Measurements from ENCODE around the gene CDC73.
"Not testable (repeated sequence)": the region's sequence is repeated elsewhere in the genome, so short reads cannot be mapped to it uniquely, and the experiment has no call there.

CDC73 gene

GRCh38 chr1:193113992-193114332 is 7.9 kb upstream of the CDC73 start:
- no peak for DNase-seq (ENCODE audit: low spot score)

GRCh38 chr1:193114485-193115095 is 7.2 kb upstream of the CDC73 start:
- DNase-seq (ENCODE audit: low spot score), result no peak

- peak; percentile 59 for DNase-seq (ENCODE audit: low spot score)
Observed at GRCh38 chr1:193115629-193116227, 6.1 kb upstream of the CDC73 start.

- not testable (repeated sequence) for DNase-seq (ENCODE audit: low spot score)
Observed at GRCh38 chr1:193117167-193117566, 4.7 kb upstream of the CDC73 start.

GRCh38 chr1:193118194-193118593 is 3.6 kb upstream of the CDC73 start:
- no peak for DNase-seq (ENCODE audit: low spot score)

- DNase-seq (ENCODE audit: low spot score), result no peak
Observed at GRCh38 chr1:193118803-193119730, 2.8 kb upstream of the CDC73 start.

- no peak for DNase-seq (ENCODE audit: low spot score)
Observed at GRCh38 chr1:193120604-193121166, 1.1 kb upstream of the CDC73 start.

GRCh38 chr1:193123751-193124150 is 1.9 kb downstream of the CDC73 start:
- no peak for DNase-seq (ENCODE audit: low spot score)

- DNase-seq (ENCODE audit: low spot score), result no peak
Observed at GRCh38 chr1:193125369-193125768, 3.5 kb downstream of the CDC73 start.

- no peak for DNase-seq (ENCODE audit: low spot score)
Observed at GRCh38 chr1:193131266-193131860, 9.5 kb downstream of the CDC73 start.

GRCh38 chr1:193140254-193140653 is 18.4 kb downstream of the CDC73 start:
- no peak for DNase-seq (ENCODE audit: low spot score)

- DNase-seq (ENCODE audit: low spot score), result no peak
Observed at GRCh38 chr1:193141804-193142203, 20.0 kb downstream of the CDC73 start.

GRCh38 chr1:193142409-193142808 is 20.6 kb downstream of the CDC73 start:
- DNase-seq (ENCODE audit: low spot score), result no peak

- no peak for DNase-seq (ENCODE audit: low spot score)
Observed at GRCh38 chr1:193143285-193143684, 21.5 kb downstream of the CDC73 start.

- no peak for DNase-seq (ENCODE audit: low spot score)
Observed at GRCh38 chr1:193144361-193144938, 22.6 kb downstream of the CDC73 start.

GRCh38 chr1:193144999-193145398 is 23.2 kb downstream of the CDC73 start:
- DNase-seq (ENCODE audit: low spot score), result no peak

- no peak for DNase-seq (ENCODE audit: low spot score)
Observed at GRCh38 chr1:193156117-193156821, 34.4 kb downstream of the CDC73 start.

- peak; percentile 31 for DNase-seq (ENCODE audit: low spot score)
Observed at GRCh38 chr1:193156822-193157142, 35.0 kb downstream of the CDC73 start.

- no peak for DNase-seq (ENCODE audit: low spot score)
Observed at GRCh38 chr1:193157360-193157759, 35.5 kb downstream of the CDC73 start.

GRCh38 chr1:193176113-193176512 is 54.3 kb downstream of the CDC73 start:
- no peak for DNase-seq (ENCODE audit: low spot score)

GRCh38 chr1:193176788-193177187 is 55.0 kb downstream of the CDC73 start:
- DNase-seq (ENCODE audit: low spot score), result no peak

GRCh38 chr1:193179094-193179493 is 57.3 kb downstream of the CDC73 start:
- no peak for DNase-seq (ENCODE audit: low spot score)
